Activated T-cell treated with anti-CD3 and anti-CD28 coated beads, Interleukin-2, amount 50 U/mL, for 24 hours (primary cell): ENCODE results near the gene RGS19.

ENCODE experiments used
- DNase-seq: peaks from one replicate; pipeline ENCODE4 v3.0.0-alpha.2; 2020
- H3K27ac Mint-ChIP-seq: 2 replicates; pipeline ENCODE4 v1.8.0; 2020; ENCODE audit warnings: mild to moderate bottlenecking, mixed read lengths
- H3K27me3 Mint-ChIP-seq: 2 replicates; pipeline ENCODE4 v1.8.0; 2020; ENCODE audit warnings: mixed read lengths
- H3K36me3 Mint-ChIP-seq: 2 replicates; pipeline ENCODE4 v1.8.0; 2020; ENCODE audit warnings: low read depth, mixed read lengths
- H3K4me1 Mint-ChIP-seq: 2 replicates; pipeline ENCODE4 v1.8.0; 2020; ENCODE audit warnings: low read depth, mixed read lengths
- H3K4me3 Mint-ChIP-seq: 2 replicates; pipeline ENCODE4 v1.8.0; 2020; ENCODE audit warnings: mild to moderate bottlenecking, moderate library complexity, mixed read lengths
- H3K9me3 Mint-ChIP-seq: 2 replicates; pipeline ENCODE4 v1.8.0; 2020; ENCODE audit warnings: mixed read lengths

The RGS19 gene

GRCh38 chr20:64029293-64030117 is 49.8 kb downstream of the RGS19 start:
- Mint-ChIP-seq H3K27me3 (no peaks in the 10 kb centered on the region), H3K4me1 (peaks cover 11% of the 10 kb centered on the region), H3K36me3 (peaks cover 98% of the 10 kb centered on the region), H3K4me3 (no peak overlapping the region), H3K9me3 (no peaks in the 10 kb centered on the region), H3K27ac (peak overlapping the region; percentile 26)
- DNase-seq: no peak

- no peak for DNase-seq
- H3K4me1 Mint-ChIP-seq: peaks cover 1% of the 10 kb centered on the region
- peaks cover 98% of the 10 kb centered on the region for H3K36me3 Mint-ChIP-seq
- no peak overlapping the region for H3K27ac Mint-ChIP-seq
- H3K4me3 Mint-ChIP-seq: no peak overlapping the region
- no peaks in the 10 kb centered on the region for H3K27me3 Mint-ChIP-seq
- H3K9me3 Mint-ChIP-seq: no peaks in the 10 kb centered on the region
Measured at GRCh38 chr20:64027981-64028685, 51.2 kb downstream of the RGS19 start.

GRCh38 chr20:64025826-64026412 is 53.4 kb downstream of the RGS19 start:
- peaks cover 98% of the 10 kb centered on the region for H3K36me3 Mint-ChIP-seq
- H3K9me3 Mint-ChIP-seq: no peaks in the 10 kb centered on the region
- peaks cover 1% of the 10 kb centered on the region for H3K4me1 Mint-ChIP-seq
- DNase-seq: no peak
- no peak overlapping the region for H3K27ac Mint-ChIP-seq
- H3K4me3 Mint-ChIP-seq: no peak overlapping the region
- no peaks in the 10 kb centered on the region for H3K27me3 Mint-ChIP-seq

GRCh38 chr20:64025101-64025825 is 54.1 kb downstream of the RGS19 start:
- Mint-ChIP-seq H3K4me3 (no peak overlapping the region), H3K9me3 (no peaks in the 10 kb centered on the region), H3K4me1 (peaks cover 1% of the 10 kb centered on the region), H3K36me3 (peaks cover 95% of the 10 kb centered on the region), H3K27ac (peak overlapping the region; percentile 22), H3K27me3 (no peaks in the 10 kb centered on the region)
- DNase-seq: no peak

GRCh38 chr20:64024141-64024990 is 55.0 kb downstream of the RGS19 start:
- H3K9me3 Mint-ChIP-seq: no peaks in the 10 kb centered on the region
- H3K4me3 Mint-ChIP-seq: no peak overlapping the region
- H3K27ac Mint-ChIP-seq: no peak overlapping the region
- no peaks in the 10 kb centered on the region for H3K27me3 Mint-ChIP-seq
- H3K36me3 Mint-ChIP-seq: peaks cover 94% of the 10 kb centered on the region
- no peak for DNase-seq
- peaks cover 1% of the 10 kb centered on the region for H3K4me1 Mint-ChIP-seq

- DNase-seq: no peak
- Mint-ChIP-seq H3K4me3 (no peak overlapping the region), H3K4me1 (peaks cover 1% of the 10 kb centered on the region), H3K27me3 (no peaks in the 10 kb centered on the region), H3K9me3 (no peaks in the 10 kb centered on the region), H3K27ac (no peak overlapping the region), H3K36me3 (peaks cover 94% of the 10 kb centered on the region)
Measured at GRCh38 chr20:64023361-64024140, 55.8 kb downstream of the RGS19 start.
